GM19468 (cell line): ENCODE results near the gene MAP3K12.
"Not testable (repeated sequence)": the region's sequence is repeated elsewhere in the genome, so short reads cannot be mapped to it uniquely, and the experiment has no call there.

Experiments used
- ATAC-seq: cut with Tn5 transposase; IDR thresholded peaks from one replicate; pipeline ENCODE4 v1.9.1; 2021; ENCODE audit warnings: mild to moderate bottlenecking, moderate library complexity, moderate number of reproducible peaks; ENCODE audit not compliant: unreplicated experiment; ENCODE audit errors: extremely low read depth

MAP3K12 gene

DNA sequence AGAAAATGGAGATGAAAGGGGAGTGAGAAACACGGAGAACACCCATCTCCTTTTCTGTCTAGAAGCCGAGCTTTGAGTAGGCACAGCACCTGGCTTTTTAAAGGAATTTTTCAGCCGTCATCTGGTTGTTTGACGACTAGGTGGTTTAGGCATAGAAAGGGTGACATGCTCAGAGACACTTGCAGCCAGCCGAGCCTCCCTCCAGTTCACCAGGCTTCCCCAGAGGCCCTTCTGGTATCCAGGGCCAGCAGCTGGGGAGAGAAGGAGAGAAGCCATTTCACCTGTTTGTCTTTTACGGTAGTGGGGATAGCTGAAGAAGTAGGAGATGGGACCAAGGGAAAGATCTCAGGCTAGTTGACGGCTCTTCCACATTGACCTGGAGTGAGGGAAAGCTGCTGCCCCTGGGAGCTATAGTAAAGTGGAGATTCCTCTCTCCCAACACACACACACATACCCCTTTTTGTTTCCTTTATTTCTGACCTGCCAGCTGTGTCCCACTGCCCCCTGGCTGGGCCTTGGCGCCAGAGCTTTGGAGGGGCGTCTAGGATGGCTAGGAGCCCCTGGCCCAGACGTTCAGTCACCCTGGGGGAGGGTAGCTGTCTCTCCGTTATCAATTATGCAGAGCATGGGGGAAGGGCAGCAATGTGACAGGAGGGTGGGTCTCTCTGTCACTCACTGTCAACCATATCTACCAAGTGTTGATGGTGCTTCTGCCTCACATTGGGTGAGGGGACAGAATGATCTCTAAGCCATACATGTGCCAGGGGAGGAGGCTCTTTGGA lies 5.5 kb downstream of the MAP3K12 start:
- no peak for ATAC-seq

DNA sequence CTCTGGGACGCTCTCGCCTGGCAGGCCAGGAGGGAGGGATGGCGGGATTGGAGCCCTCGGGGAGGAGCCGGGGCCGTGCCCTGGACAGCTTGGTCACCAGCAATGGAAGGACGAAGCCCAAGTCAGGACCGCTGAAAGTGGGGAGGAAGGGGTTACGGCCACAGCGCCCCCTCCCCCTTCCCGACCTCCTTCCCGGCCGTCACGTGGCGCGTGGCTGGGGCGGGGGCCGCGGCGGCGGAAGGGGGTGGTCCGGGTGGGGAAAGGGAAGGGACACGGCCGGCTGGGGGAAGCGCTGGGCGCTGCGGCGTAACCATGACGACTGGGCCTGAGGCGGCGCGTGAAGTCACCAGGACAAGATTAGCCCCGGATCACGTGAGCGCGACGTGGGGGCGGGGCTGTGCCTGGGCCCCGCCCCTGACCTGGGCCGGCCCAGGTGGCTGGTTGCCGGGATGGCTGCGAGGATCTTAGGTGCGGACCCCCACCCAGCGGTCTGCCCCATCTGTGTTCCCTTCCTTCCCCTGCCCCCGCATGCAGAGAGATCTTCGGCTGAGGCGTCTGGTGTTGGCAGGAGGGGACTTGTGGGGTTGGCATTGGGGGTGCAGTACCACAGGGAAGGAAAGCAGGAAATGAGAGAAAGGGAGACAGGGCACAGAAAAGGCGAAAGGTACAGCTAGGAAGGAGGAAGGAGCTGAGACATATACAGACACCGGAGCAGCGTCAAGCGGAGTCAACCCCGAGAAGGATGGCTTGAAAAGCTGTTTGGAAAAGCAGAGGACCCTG lies 6.2 kb downstream of the MAP3K12 start:
- no peak for ATAC-seq

DNA sequence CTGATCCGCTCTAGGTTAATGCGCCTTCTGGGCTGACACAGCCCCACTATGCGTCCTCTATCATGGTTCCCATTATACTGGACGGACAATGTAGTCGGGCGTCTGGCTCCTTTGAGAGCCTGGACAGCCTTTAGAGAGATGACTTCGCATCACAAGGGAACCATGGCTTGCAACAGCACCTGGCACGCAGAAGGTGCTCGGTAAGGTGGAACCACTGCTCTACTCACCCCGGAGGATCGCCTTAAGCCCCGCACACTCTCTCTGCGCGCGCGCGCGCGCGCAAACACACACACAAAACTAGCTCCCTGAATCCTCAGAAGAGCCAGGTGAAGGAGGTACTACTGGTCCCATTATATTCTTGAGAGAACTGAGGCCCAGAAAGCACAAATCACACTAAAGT lies 7.1 kb downstream of the MAP3K12 start:
- ATAC-seq = no peak

DNA sequence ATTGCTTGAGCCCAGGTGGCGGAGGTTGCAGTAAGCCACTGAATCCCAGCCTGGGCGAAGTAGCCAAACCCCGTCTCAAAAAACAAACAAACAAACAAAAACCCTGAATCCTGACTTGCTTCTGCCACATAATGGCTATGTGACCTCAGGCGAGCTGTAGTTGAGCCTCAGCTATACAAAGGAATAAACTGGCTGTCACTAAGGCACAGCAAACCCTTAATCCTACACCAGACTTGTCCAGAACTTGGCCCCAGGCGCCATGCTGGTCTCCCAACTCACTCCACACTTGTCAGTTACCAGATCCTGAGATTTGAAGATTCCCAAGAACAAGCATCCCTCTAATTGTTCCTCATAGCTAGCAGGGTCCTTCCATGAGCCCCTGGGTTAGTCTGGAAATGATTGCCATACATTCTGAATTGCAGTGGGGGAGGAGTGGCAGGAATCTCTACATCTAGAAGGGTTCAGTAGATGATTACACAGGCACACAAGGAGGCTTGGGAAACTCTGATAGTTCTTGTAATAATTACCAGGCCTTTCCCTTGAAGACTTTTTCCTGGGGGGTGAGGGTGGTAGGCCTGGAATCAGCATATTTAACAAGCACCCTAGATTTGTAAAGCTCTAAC lies 9.9 kb downstream of the MAP3K12 start:
- ATAC-seq = no peak

DNA sequence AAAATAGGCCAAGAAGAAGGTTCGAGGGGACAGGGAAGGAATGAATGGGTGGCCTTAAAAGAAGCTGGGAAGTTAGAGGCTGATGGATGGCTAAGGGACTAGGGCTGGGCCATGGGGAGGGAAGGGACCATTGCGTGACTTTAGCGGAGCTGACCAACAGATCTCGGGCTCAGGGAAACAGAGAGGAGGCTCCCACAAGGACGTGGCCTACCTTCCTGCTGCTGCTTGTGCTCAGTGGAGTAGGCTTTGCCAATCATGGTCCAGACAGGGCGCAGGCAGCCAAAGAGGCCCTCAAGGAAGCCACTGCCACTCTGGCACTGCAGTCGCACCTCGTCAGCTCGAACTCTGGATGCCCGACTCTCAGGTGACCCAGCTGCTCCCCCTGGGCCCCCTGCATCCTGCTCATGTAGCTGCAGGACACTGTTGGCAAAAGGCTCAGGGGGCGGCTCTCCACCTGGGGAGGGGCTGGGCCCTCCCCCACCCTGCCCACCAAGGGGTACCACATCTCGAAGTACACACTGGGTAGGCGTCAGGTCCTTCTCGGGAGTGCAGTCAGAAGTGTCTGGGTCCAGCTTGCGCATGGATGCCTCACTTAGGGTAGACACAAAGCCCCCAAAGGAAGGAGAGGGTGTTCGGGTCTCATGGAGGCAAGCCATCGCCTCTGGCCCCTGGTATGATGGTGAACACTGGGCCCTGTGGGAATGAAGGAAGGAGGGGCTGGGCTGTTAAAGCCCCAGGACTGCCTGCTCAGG lies 12.3 kb downstream of the MAP3K12 start:
- no peak for ATAC-seq

DNA sequence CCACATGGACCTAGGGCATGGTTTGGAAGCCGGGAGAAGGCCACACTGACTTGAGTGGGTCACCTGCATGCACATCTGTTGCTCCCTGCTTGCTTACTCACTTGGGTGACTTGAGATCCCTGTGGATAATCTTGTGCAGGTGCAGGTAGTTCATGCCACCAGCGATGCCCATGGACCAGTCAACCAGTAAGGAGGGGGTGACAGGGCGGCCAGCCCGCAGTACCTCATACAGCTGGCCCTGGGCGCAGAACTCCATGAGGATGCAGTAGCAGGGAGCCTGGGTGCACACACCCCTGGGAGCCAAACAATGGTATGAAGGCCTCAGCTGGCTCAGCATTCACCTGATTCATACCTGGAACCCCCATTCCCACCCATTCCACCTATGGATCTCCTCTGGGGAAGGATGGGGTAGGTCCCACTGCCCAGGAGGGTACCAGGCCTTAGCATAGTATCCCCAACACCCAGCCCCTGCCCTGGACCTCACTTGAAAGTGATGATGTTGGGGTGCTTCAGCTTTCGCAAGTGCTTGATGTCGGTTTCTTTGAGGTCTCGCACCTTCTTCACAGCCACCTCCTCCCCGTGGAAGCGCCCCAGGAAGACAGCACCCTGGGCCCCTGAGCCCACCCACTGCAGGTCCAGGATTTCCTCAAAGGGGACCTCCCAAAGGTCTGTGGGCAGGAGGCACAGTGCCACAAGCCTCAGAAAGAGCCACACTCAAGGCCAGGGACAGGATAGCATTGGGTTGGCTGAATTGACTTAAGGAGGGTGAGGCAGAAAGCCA lies 13.1 kb downstream of the MAP3K12 start:
- ATAC-seq = no peak

DNA sequence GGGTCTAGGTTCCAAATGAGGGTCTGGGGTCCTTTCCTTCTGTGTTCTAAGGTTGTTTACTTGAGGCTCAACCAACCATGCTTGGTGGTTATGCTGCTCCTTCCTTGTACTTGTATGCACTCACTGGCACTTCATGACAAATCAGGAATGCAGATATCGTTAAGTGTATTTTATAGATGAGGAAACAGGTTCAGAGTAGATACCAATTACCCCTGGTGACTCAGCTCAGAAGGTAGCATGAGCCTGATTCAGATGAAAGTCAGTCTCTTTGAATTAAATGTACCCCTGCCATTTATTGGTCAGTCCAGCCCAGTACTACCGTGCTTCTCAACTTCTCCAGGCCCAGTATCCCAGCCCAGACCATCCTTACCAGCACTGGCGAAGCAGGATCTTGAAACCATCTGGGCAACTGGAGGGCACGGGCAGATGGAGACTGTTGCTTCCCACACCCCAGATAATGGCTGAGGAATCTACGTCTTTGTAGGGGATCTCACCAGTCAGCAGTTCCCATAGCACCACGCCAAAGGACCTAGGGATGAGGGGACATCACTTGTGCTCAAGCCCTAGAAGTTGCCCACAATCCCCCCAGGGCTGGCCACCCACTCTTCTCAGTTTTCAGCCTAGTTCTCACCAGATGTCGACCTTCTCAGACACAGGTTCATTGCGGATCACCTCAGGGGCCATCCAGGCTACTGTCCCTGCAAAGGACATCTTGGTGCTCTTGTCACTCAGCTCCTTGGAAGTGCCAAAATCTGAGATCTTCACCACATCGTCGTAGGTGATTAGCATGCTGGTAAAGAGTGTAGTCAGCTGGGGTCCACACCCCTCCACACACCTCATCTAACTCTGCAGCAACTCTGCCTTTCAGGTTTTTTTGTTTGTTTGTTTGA lies 14.3 kb downstream of the MAP3K12 start:
- no peak for ATAC-seq

DNA sequence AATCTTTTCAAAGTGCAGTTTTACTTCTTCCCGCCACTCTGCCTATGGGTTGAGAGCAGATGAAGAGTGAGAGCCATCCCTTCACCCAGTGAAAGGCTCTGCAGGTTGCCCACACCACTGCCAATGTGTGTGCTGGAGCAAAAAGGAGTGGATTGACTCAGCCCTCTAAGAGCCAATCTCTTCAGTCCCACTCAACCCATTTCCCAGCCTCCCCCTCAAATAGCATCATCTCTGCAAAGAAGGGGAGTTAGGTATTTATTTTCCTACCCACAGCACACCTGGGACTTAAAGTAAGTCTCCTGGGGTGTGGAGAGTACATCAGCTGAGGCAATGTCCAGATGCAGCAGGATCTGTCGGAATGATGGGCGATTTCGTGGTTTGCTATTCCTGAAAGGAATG lies 15.3 kb downstream of the MAP3K12 start:
- ATAC-seq = no peak

DNA sequence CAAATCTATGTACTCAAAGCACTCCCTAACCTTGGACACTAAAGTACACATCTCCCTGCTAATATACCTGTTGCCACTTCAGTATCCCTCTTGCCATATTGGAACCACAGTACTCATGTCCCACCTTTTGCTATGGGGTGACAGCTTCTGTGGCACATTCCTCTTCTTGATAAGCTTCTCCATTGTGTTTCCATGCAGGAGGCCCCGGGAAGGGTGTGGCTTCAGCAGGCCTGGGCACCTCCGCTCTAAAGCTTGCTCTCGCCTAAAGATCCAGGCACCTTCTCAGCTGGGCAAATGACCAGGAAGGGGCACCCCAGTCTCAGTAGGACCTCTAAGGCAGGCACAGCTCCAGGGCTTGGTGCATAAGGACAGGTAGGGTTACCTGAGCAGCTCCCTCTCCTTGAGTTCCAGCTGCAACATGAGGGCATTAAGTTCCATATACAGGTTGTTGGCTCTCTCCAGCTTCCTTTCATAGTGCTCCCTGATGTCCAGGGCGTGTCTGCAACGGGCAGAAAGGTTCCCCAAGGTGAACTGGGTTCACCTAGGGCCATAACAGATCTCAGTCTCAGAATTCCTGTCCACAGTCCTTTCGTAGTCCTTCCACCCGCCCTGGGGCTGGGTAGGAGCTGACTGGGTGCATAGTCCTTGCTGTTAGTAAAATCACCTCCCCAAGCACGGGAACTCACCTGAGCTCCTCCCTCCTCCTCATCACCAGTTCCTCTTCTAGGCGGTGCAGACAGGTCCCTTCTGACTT lies 15.9 kb downstream of the MAP3K12 start:
- no peak for ATAC-seq

DNA sequence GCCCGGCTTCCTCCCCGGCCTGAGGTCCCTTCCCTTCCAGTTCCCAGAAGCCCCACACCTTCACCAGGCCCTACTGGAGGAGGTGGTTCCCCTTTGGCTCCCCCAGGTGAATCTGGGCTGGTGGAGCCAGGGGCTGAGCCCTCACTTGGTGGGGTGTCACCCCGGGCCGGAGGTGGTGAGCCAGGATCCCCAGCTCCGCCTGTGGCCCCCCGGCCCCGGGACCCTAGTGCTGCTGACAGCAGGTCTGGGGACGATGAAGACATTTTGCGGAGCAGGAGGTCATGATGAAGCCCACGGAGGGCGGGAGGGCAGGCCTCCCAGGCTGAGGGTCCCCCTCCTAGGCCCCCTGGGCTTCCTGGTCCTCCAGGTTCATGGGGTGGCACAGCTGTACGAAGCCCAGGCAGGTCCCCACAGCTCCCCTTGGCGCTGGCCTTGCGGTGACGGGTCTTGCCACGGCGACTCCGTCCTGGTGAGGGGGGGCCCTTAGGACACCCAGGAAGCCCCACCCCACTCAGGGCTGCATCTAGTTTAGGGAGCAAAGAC lies 16.6 kb downstream of the MAP3K12 start:
- no peak for ATAC-seq

DNA sequence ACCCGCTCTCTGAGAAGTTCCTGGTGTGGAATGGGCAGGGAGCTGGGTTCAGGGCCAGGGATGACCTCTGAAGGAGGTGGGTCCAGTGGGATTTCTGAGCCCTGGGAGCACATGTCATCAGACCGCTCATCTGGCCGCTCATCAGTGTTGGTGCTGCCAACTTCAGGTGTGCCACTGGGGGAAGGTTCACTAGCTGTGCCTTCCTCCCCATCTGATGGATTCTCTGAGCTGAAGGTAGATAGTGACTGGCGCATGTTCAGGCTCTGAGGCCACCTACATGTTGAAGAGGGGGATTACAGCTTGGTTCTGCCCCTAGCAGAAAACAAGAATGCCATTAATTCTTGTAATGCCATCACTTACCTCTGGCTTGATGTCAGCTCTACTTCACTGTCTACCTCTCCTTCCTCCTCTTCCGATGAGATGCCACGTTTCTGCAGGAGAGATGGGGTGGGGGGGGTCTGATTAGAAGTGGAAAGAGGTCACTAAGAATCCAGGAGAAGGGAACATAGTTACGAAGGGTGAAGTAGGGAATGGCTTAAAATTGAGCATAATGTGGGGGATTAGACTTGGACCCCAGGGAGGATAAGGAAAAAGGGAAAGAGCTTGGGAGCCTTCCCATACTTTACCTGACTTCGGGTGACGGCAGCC lies 17.2 kb downstream of the MAP3K12 start:
- no peak for ATAC-seq

DNA sequence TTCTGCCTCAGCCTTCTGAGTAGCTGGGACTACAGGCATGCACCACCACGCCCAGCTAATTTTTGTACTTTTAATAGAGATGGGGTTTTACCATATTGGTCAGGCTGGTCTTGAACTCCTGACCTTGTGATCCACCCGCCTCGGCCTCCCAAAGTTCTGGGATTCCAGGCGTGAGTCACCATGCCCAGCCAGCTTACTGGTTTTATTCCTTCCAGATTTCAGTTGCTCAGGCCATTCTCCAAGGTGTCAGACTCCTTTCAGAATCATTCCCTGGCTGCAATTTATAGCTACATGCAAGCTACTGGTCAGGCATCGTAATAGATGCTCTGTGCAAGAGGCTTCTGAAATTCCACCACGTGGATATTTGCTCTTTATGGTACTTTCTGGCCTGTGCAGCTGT lies 17.8 kb downstream of the MAP3K12 start:
- ATAC-seq = not testable (repeated sequence)

DNA sequence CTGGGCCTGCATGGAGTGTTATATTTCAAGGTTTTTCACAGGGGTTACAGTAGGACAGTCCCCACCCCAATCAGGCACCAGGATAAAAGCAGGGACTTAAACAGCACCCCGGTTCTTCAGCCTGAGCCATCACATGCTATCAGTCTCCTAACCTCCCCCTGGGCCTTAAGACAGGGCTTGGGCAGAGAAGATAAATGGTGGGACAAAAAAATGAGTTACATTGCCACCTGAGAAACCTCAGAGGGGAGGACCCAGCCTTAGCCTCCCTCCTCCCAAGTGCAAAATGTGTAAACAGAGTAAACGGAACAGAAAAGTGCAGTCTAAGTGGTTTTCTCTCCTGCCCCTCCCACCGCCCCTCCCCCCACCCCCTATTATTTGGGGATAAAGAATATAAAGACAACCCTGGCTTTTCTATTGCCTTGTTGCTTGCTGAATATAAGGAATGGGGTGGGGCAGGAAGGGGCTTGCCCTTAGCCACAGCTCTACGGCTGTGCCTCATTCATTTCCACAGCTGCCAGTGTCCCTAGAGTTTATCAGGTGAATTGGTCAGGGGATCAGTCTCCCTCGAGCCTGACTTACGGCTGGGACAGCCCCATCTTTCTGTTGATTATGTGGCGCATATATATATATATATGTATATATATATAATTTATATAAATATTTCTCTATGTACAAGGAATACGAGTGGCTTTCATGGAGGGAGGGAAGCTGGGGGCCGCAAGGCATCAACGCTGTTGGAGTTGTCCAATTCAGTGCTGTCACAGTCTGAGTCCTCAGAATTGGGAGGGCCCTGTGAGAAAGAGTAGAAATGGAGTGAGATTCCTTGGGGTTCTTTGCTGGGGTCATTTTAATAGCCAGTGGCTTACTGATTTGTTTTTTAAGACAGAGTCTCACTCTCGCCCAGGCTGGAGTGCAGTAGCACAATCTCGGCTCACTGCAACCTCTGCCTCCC lies 18.5 kb downstream of the MAP3K12 start:
- no peak for ATAC-seq

DNA sequence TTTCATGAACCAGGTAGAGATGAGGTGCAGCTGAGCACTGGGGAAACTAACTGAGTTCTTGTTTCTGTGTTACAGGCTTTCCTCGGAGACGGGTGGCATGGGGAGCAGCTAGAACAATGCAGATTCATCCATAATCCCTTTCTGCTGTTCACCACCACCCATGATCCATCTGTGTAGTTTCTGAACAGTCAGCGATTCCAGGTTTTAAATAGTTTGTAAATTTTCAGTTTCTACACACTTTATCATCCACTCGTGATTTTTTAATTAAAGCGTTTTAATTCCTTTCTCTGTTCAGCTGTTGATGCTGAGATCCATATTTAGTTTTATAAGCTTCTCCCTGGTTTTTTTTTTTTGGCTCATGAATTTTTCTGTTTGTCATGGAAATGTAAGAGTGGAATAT lies 19.9 kb downstream of the MAP3K12 start:
- no peak for ATAC-seq

DNA sequence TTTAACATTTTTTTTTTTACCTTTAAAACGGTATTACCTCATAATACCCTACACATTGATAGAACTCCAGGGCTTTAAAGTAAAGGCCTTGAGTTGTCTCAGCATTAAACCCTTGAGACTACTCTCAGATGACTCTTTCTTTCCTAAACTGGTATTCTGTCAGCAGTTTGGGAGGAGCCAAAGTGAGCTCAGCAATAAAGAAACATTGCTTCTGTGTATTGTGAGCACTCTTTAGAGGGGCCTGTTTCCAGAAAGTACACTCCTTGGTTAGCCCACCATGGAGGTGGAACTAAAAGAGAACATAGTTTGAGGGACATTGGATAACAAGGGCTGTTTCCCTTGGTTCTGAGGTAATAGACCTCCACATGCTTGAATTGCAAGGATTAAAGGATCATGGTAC lies 20.4 kb downstream of the MAP3K12 start:
- ATAC-seq = no peak

DNA sequence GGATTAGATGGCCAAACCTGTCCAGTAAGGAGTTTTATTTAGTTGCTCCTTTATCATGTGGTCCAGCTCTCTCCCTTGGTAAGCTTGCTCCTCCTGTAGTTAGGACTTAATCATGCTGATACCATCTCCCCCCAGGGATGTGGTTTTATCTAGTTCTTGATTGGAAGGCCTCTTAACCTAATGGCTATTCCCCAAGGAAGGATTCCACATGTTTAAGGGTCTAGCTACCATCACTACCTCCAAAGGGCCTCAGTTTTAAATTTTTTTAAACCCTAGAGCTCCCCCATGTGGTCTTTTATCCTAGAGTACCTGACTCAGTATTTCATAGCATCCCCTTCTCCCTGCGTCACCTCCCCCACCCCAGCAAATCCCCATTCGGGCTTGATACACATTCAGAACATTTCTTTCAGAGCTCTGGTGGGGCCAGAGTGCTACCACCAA lies 22.5 kb downstream of the MAP3K12 start:
- ATAC-seq = no peak
